Endothelial cell of umbilical vein (primary cell): ENCODE results near the gene PROC.

ENCODE experiments used
- EZH2 ChIP-seq: IDR thresholded peaks from 2 replicates; pipeline ENCODE4 v1.6.1; 2012; ENCODE audit warnings: borderline replicate concordance, low read depth, mild to moderate bottlenecking, moderate library complexity, low read length, inconsistent platforms; ENCODE audit not compliant: severe bottlenecking
- GATA2 ChIP-seq: IDR thresholded peaks from 2 replicates; pipeline ENCODE4 v1.7.0; 2011; ENCODE audit warnings: low read depth, mild to moderate bottlenecking, moderate library complexity, mixed read lengths, low read length; ENCODE audit not compliant: insufficient read length, insufficient read depth
- POLR2A ChIP-seq: IDR thresholded peaks from 2 replicates; pipeline ENCODE4 v1.6.1; 2012; ENCODE audit warnings: low read depth, mild to moderate bottlenecking, control low read depth, low read length
- TF ChIP-seq, protein P1 (sequence below), 2 donors: IDR thresholded peaks; 1 replicate in 1 of 2; 2 replicates in 1 of 2; pipeline ENCODE4 v1.5.1; 2011; ENCODE audit warnings: low read length in 2 of 2, mild to moderate bottlenecking in 2 of 2, moderate library complexity in 2 of 2, control low read depth in 1 of 2, inconsistent platforms in 1 of 2, low read depth in 1 of 2; ENCODE audit not compliant: insufficient read depth in 1 of 2; ENCODE audit errors: extremely low read depth in 1 of 2

DNA sequence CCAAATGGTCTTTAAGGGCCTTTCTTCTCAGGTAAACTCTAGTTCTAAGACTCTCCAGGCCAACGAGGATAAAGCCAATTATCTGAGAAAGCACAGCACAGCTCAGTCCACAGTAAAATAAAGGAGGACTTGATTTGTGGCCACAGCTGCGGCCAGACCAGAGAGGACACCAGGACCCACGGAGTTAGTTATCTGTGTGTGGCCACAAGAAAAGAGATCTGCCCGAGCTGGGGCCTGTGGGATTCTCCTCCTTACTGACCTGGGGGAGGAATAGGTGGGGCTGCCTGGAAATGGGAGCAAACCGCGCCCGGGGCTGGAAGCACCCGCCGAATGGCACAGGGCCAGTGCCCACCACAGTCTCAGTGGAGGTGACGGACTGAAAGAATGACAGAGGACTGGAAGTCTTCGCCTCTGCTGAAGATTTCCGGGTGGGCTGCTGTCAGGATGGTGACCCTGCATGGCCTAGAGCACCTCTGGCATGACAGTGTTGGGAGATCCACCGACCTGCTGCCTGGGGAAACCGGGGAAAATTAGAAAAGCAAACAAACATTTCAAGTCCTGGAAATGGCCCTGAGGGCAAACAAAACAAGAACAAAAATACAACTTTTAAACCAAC is 13.3 kb downstream of the PROC start:
- TF ChIP-seq EZH2 (no peak), GATA2 (no peak), POLR2A (no peak)
- TF ChIP-seq, protein P1, sequence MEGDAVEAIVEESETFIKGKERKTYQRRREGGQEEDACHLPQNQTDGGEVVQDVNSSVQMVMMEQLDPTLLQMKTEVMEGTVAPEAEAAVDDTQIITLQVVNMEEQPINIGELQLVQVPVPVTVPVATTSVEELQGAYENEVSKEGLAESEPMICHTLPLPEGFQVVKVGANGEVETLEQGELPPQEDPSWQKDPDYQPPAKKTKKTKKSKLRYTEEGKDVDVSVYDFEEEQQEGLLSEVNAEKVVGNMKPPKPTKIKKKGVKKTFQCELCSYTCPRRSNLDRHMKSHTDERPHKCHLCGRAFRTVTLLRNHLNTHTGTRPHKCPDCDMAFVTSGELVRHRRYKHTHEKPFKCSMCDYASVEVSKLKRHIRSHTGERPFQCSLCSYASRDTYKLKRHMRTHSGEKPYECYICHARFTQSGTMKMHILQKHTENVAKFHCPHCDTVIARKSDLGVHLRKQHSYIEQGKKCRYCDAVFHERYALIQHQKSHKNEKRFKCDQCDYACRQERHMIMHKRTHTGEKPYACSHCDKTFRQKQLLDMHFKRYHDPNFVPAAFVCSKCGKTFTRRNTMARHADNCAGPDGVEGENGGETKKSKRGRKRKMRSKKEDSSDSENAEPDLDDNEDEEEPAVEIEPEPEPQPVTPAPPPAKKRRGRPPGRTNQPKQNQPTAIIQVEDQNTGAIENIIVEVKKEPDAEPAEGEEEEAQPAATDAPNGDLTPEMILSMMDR (IDR thresholded peaks at IDR 0.05; ENCODE audit: extremely low read depth in 1 of 2, insufficient read depth in 1 of 2, low read depth in 1 of 2, low read length in 2 of 2), result no peak
